Tibial artery (tissue), 4 donors: Measurements from ENCODE around the gene CCDC87.

Source experiments
- DNase-seq, 2 donors: peaks; one replicate each; pipeline ENCODE4 v3.0.0-alpha.2; 2019
- H3K27ac ChIP-seq, 2 donors: fragments of 200-600 bp; sonication (generic) in 1 of 2; 1 replicate in 1 of 2; 2 replicates in 1 of 2; pipeline ENCODE4 v1.5.1; 2018 to 2019; ENCODE audit warnings: mild to moderate bottlenecking in 1 of 2
- H3K27me3 ChIP-seq, 2 donors: fragments of 200-600 bp; sonication (generic) in 1 of 2; one replicate each; pipeline versions ENCODE4 v1.5.1 to v1.6.0; 2016 to 2019
- H3K36me3 ChIP-seq, 3 donors: fragments of 200-600 bp; sonication (generic) in 2 of 3; one replicate each; pipeline ENCODE4 v1.5.1; 2016 to 2019; ENCODE audit warnings: mild to moderate bottlenecking in 2 of 3
- H3K4me1 ChIP-seq, 4 donors: fragments of 200-600 bp; sonication (generic) in 2 of 4; 1 replicate in 3 of 4; 2 replicates in 1 of 4; pipeline ENCODE4 v1.5.1; 2016 to 2019
- H3K4me3 ChIP-seq, 2 donors: fragments of 200-600 bp; sonication (generic) in 1 of 2; 1 replicate in 1 of 2; 2 replicates in 1 of 2; pipeline ENCODE4 v1.5.1; 2018 to 2019; ENCODE audit warnings: mild to moderate bottlenecking in 2 of 2
- H3K9me3 ChIP-seq, 3 donors: fragments of 200-600 bp; sonication (generic) in 1 of 3; one replicate each; pipeline ENCODE4 v1.5.1; 2016 to 2019
- CTCF ChIP-seq, 2 experiments: fragments of 200-600 bp in 1 of 2; fragments of 450-650 bp in 1 of 2; IDR thresholded peaks; one replicate each; pipeline ENCODE4 v1.5.1; 2017 to 2019; ENCODE audit warnings: antibody characterized with exemption in 2 of 2, mild to moderate bottlenecking in 1 of 2, moderate library complexity in 1 of 2
- intact Hi-C: fragments of 100-400 bp; cut with DNase I; formaldehyde crosslinking; loops from one replicate; pipeline ENCODE4 v1.15.0; 2023; ENCODE audit warnings: low total_unique reads

CCDC87 gene

DNA sequence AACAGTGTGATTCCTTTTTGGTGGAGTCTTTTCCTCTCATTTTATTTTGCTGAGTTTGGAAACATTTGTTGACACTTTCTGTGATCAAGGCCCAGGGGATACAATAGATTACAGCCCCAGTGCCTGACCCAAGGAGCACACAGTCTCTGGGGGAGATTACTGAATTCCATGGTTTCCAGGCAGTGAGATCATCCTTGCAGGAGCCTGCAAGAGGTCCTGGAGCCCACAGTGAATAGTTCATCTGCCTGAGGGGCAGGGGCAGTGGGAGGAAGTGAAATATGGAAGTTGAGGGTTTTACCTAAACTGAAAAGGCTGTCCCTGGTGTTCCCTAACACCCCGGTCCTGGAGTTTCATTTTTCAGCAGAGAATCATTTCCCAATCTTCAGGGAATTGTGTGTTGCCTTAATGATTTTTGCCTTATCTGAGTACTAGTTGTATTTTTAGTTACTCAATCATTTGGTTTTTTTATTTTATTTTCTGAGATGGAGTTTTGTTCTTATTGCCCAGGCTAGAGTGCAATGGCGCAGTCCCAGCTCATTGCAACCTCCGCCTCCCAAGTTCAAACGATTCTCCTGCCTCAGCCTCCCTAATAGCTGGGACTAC lies 7.9 kb upstream of the CCDC87 start:
- Histone ChIP-seq H3K9me3 (no peaks in the 10 kb centered on the region), H3K27me3 (no peaks in the 10 kb centered on the region), H3K27ac (peak overlapping the region; percentile 12 to 65), H3K36me3 (peaks cover 0 to 43% (median 17%) of the 10 kb centered on the region in 3 donors), H3K4me3 (no peak overlapping the region), H3K4me1 (peaks cover 0 to 27% (median 17%) of the 10 kb centered on the region in 4 donors)
- TF ChIP-seq CTCF (IDR thresholded peaks at IDR 0.05): no peak
- DNase-seq: no peak
- intact Hi-C loops: no loop called here

- no peak for TF ChIP-seq CTCF (IDR thresholded peaks at IDR 0.05)
- intact Hi-C loops: no loop called here
- DNase-seq: no peak
- peaks cover 0 to 32% (median 19%) of the 10 kb centered on the region in 4 donors for H3K4me1 ChIP-seq
- peaks cover 0 to 37% (median 12%) of the 10 kb centered on the region in 3 donors for H3K36me3 ChIP-seq
- H3K27me3 ChIP-seq: no peaks in the 10 kb centered on the region
- peak overlapping the region; percentile 12 to 29 for H3K27ac ChIP-seq
- H3K4me3 ChIP-seq: no peak overlapping the region
- H3K9me3 ChIP-seq: no peaks in the 10 kb centered on the region
Measured at GRCh38 chr11:66600219-66600618, 7.4 kb upstream of the CCDC87 start.

DNA sequence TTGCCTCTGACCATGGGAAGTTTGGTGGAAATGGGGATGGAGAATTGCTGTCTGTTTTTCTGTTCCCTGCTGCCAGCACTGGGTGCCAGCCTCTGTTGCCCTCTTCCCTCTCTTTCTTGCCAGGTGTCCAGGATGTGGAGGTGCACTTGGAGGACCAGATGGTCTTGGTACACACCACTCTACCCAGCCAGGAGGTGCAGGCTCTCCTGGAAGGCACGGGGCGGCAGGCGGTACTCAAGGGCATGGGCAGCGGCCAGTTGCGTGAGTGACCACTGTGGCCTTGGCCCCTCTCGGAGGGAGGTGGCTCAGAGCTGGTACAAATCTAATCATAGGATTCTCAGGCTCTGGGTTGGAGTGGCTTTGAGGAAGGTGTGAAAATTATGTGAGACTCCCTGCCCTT lies 6.1 kb upstream of the CCDC87 start:
- intact Hi-C loops: no loop called here
- Histone ChIP-seq H3K36me3 (peaks cover 0 to 27% (median 10%) of the 10 kb centered on the region in 3 donors), H3K4me1 (peaks cover 0 to 44% (median 25%) of the 10 kb centered on the region in 4 donors), H3K9me3 (no peaks in the 10 kb centered on the region), H3K4me3 (no peak overlapping the region), H3K27ac (no peak overlapping the region), H3K27me3 (no peaks in the 10 kb centered on the region)
- no peak for TF ChIP-seq CTCF (IDR thresholded peaks at IDR 0.05)
- DNase-seq: no peak

DNA sequence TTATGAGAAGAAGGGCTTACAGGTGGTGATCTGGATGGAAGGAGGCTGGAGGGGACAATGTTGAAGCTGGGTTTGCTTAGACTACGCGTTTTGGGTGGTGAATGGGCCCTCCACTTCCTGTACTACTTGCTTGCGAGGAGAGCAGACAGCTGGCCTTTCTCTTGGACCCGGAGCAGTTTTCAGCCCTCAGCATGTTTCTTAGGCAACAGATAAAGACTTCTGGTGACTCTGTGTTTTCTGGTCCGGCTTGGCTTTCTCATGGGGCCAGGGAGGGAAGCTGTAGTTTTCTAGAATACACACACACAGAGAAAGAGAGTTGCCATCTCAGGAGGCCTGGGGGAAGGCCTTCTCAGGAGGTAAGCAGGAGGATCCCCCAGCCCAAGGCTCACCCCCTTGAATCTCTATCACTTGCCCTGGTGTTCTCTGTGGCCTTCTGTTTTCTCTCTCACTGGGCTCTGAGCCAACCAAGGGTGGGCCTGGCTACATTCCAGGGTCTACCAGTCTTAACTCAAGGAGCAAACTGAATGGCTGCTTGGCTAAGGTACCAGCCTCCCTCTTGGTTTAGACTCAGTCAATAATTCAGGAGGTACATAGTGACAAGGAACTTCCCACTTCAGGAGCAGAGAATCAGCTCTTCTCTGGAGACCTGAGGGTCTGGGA lies 2.5 kb upstream of the CCDC87 start:
- Histone ChIP-seq H3K27me3 (no peaks in the 10 kb centered on the region), H3K9me3 (no peaks in the 10 kb centered on the region), H3K36me3 (peaks cover 0 to 18% (median 10%) of the 10 kb centered on the region in 3 donors), H3K4me3 (no peak overlapping the region), H3K27ac (peak overlapping the region in 1 of 2 donors; percentile 31), H3K4me1 (peaks cover 0 to 33% (median 20%) of the 10 kb centered on the region in 4 donors)
- intact Hi-C loops: no loop called here
- TF ChIP-seq CTCF (IDR thresholded peaks at IDR 0.05): no peak
- no peak for DNase-seq

- peak overlapping the region; percentile 81 to 90 for H3K27ac ChIP-seq
- peaks cover 0 to 33% (median 20%) of the 10 kb centered on the region in 4 donors for H3K4me1 ChIP-seq
- H3K36me3 ChIP-seq: peaks cover 0 to 3% (median 0%) of the 10 kb centered on the region in 3 donors
- no peak for TF ChIP-seq CTCF (IDR thresholded peaks at IDR 0.05)
- H3K9me3 ChIP-seq: no peaks in the 10 kb centered on the region
- intact Hi-C loops: no loop called here
- DNase-seq: no peak
- H3K4me3 ChIP-seq: peak overlapping the region; percentile 68 to 72
- no peaks in the 10 kb centered on the region for H3K27me3 ChIP-seq
Measured at GRCh38 chr11:66593650-66594049, 787 bp upstream of the CCDC87 start.
